Stimulated activated CD4-positive, alpha-beta T cell treated with anti-CD3 and anti-CD28 coated beads, TNF-alpha, amount 100 ng/mL, for 48 hours (primary cell): ENCODE measurements around the gene MYPOP.

ENCODE experiments used
- DNase-seq, 3 donors: peaks; one replicate each; pipeline ENCODE4 v3.0.0-alpha.2; 2020; ENCODE audit warnings: low read depth in 3 of 3

Gene MYPOP

GRCh38 chr19:45863335-45863839, 39.0 kb downstream of the MYPOP start:
- DNase-seq: no peak

DNA sequence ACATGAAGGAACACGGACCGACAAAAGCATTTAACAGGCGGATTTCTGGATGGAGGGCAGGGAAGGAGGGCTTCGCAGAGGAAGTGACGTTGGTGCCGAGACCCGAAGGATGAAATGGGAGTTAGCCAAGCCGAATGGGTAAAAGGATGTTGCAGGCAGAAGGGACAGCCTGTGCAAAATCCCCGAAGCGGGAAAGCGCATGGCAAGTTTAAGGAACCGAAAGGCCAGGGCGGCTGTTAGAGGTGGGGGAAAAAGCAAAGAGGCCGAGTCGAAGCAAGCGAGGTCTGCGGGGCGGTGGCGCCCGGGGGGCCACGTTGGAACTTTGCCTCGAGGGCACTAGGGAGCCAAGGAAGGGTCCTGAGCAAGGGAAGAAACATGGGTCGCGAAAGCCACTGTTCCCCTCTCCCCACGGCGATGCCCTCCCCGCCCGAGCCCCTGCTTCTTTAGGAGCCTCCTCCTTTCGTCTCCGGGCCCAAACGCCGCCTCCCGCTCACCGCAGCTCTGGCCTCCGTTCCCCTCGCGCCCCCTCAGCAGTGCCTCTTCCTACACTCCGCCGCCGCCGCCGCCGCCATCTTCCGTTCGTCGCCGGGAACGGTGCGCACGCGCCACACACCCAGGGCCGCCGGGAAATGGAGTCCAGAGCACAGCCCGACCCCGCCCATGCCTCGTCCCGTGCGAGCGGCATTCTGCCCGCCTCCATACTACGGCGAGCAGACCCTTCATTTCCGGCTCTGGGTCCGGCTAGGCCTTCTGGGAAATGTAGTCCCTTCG, 39.7 kb downstream of the MYPOP start, which contains the start of gene SYMPK:
Gene SYMPK, minus strand, starts transcription at position 584 of the 771 bp plus-strand sequence. CDS start 8,652 bp downstream, outside the sequence.
- peak; percentile 96 to 99 (median 99) for DNase-seq

DNA sequence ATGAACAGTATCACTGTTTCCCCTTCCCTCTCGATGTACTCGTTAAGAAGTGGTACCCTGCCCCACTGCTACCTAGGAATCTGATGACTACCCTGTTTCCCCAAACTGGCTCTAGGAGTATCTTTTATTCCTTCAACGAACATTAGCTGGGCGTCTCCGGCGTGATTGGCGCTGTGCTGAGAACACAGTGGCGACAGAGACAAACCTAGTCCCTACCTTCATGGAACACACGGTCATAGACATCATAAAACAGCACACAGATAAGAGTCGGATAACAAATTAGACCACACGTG, 40.2 kb downstream of the MYPOP start:
- no peak for DNase-seq

DNA sequence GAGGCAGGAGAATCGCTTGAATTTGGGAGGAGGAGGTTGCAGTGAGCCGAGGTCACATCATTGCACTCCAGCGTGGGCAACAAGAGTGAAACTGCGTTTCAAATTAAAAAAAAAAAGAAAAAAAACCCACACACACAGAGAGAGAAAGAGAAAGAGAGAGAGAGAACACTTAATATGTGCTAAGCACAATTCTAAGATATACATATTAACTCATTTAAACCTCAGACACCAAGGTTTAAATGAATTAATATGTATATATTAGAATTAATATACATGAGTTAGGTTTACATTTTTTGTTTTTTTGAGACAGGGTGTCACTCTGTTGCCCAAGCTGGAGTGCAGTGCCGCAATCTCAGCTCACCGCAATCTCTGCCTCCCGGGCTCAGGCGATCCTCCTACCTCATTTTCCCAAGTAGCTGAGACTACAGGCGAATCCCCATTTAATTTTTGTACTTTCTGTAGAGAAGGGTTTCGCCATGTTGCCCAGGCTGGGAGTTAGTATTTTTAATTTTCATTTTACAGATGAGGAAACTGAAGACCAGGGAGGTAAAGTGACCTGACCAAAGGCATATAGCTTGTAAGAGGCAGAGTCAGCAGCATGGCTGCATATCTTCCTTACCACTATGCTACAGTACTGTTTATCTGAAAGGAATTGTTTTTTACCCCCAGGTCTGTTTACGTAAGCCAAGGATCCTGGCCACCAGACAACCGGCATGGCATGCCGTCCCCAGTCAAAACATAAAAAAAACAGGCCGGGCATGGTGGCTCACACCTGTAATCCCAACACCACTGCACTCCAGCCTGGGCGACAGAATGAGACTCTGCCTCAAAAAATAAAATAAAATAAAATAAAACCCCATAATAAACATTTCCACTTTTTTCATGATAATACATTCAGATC, 41.8 kb downstream of the MYPOP start:
- DNase-seq: no peak

DNA sequence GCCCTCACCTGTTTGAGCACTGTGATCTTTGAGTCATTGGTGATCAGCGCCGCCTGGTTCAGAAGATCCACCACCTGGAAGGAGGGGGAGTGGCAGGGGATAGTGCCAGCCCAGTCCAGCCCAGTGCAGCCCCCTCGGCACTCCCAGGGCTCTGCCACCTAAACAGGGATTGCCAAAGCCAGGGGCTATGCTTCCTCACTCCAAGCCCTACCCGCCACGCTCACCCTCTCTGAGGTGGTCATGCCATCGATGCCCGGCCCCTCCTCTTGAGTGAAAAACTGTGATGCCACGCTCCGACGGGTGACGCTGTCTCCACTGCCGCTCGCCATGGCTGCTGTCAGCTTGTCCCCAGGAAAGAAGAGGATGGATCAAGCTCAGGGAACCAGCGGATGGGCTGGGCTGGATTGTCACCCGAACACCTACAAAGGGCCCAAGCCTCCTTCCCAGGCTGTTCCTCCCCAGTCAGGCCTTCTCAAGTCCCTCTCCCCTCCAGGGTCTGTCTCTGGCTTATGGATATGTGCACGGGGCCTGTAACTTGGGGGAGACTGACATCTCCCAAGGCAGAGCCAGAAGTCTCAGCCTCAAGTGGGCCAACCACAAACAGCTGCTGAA, 48.1 kb downstream of the MYPOP start:
- DNase-seq: no peak

GRCh38 chr19:45852983-45853382, 49.4 kb downstream of the MYPOP start:
- no peak for DNase-seq

DNA sequence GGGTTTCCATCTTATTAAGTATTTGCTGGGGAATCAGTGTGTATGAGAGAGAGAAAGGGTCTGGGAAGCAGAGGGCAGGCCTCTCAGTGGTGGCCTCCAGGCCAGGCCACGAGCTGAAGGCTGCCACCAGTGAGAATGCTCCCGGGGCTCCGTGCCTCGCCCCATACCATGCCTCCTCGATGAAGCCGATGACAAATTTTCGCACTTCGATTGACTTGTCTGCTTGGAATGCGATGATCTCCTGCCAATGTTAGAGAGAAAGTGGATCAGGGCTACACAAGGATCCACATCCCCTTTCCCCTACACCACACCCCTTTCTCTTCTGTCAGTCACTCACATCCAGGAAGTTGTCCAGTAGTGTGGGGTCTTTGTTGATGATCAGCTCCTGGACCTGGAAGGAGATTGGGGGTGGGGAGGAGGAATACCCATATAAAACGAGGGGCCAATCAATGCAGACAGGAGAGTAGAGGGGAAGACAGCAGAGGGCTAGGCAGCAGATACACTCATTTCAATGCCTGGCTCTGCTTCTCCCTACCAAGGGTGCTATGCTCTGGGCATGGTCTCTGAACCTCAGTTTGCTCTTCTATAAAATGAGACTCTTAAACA, 50.2 kb downstream of the MYPOP start:
- DNase-seq: no peak

- DNase-seq: no peak
Measured at GRCh38 chr19:45848922-45849321, 53.5 kb downstream of the MYPOP start.

GRCh38 chr19:45847663-45848062, 54.8 kb downstream of the MYPOP start:
- DNase-seq: no peak

GRCh38 chr19:45842198-45842597, 60.2 kb downstream of the MYPOP start:
- no peak for DNase-seq
